Lower leg skin (tissue), 3 donors: Measurements from ENCODE around the gene RIC1.

Source experiments
- POLR2A ChIP-seq, 2 donors: fragments of 450-650 bp; IDR thresholded peaks; one replicate each; pipeline ENCODE4 v1.6.1; 2016 to 2017; ENCODE audit warnings: antibody characterized with exemption in 2 of 2, mild to moderate bottlenecking in 1 of 2, moderate library complexity in 1 of 2
- TF ChIP-seq, protein P1 (sequence below), 3 donors: fragments of 450-650 bp; IDR thresholded peaks; one replicate each; pipeline ENCODE4 v1.5.1; 2016; ENCODE audit warnings: antibody characterized with exemption in 3 of 3, mild to moderate bottlenecking in 3 of 3, moderate library complexity in 2 of 3

DNA sequence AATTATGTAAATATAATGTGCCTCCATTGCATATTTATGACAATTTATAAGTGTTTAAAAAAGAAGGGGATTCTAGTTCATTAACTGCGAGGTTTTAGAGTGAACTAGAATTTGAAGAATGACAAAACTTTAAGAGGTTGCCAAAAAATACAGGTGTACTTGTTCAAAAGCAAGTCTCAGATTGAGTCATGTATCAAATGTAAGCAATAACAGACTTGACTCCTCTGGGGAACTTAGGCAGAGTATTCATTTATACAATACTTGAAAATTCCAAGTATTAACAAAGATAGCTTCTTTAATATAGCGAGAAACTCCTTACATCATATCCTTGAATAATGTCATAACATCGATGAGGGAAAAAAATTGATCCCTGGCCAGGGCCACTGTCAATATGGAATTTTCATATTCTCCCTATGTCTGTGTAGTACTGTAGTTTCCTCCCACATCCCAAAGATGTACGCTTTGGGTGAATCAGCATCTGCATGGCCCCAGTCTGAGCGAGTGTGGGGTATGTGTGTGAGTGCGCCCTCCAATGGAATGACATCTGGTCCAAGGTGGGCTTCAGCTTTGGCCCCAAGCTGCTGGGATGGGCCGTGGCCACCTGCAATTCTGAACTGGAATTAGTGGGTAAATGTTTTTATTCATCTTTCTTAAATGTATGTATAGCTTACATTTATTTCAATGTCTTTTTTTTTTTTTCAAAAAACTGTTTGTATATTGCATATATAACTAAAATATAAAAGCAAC, 70.1 kb downstream of the RIC1 start:
- no peak for TF ChIP-seq POLR2A (IDR thresholded peaks at IDR 0.05)
- TF ChIP-seq, protein P1, sequence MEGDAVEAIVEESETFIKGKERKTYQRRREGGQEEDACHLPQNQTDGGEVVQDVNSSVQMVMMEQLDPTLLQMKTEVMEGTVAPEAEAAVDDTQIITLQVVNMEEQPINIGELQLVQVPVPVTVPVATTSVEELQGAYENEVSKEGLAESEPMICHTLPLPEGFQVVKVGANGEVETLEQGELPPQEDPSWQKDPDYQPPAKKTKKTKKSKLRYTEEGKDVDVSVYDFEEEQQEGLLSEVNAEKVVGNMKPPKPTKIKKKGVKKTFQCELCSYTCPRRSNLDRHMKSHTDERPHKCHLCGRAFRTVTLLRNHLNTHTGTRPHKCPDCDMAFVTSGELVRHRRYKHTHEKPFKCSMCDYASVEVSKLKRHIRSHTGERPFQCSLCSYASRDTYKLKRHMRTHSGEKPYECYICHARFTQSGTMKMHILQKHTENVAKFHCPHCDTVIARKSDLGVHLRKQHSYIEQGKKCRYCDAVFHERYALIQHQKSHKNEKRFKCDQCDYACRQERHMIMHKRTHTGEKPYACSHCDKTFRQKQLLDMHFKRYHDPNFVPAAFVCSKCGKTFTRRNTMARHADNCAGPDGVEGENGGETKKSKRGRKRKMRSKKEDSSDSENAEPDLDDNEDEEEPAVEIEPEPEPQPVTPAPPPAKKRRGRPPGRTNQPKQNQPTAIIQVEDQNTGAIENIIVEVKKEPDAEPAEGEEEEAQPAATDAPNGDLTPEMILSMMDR (IDR thresholded peaks at IDR 0.05), result no peak
